Breast epithelium (tissue), 4 donors: ENCODE measurements around the gene PCSK2. TPM values are rescaled to one million over a fixed set of nuclear protein-coding genes. Genes with fewer than 3 reads are reported as not detected.

Experiments
- DNase-seq, 2 donors: peaks; one replicate each; pipeline ENCODE4 v3.0.0-alpha.2; 2019; ENCODE audit warnings: low spot score in 2 of 2
- H3K27ac ChIP-seq, 2 donors: fragments of 200-600 bp; sonication (generic) in 1 of 2; one replicate each; pipeline ENCODE4 v1.5.1; 2016 to 2019; ENCODE audit warnings: mild to moderate bottlenecking in 1 of 2
- H3K27me3 ChIP-seq, 2 donors: fragments of 200-600 bp; sonication (generic) in 1 of 2; one replicate each; pipeline versions ENCODE4 v1.5.1 to v1.6.0; 2017 to 2019; ENCODE audit warnings: control low read depth in 1 of 2, mild to moderate bottlenecking in 1 of 2
- H3K36me3 ChIP-seq: fragments of 200-600 bp; one replicate; pipeline ENCODE4 v1.5.1; 2019
- H3K4me1 ChIP-seq, 2 donors: fragments of 200-600 bp; sonication (generic); one replicate each; pipeline ENCODE4 v1.5.1; 2016 to 2019; ENCODE audit warnings: control low read depth in 1 of 2
- H3K4me3 ChIP-seq, 3 donors: fragments of 200-600 bp; sonication (generic); 1 replicate in 2 of 3; 2 replicates in 1 of 3; pipeline ENCODE4 v1.5.1; 2016 to 2019; ENCODE audit warnings: mild to moderate bottlenecking in 3 of 3, moderate library complexity in 2 of 3
- H3K9me3 ChIP-seq, 2 donors: fragments of 200-600 bp; sonication (generic) in 1 of 2; one replicate each; pipeline ENCODE4 v1.5.1; 2016 to 2019; ENCODE audit warnings: control low read depth in 1 of 2
- POLR2A ChIP-seq: fragments of 450-650 bp; IDR thresholded peaks from one replicate; pipeline ENCODE4 v1.6.1; 2016; ENCODE audit warnings: antibody characterized with exemption, mild to moderate bottlenecking, moderate library complexity
- POLR2AphosphoS5 ChIP-seq, 3 donors: sonication (generic); formaldehyde crosslinking; IDR thresholded peaks; one replicate each; pipeline ENCODE4 v1.6.1; 2017; ENCODE audit warnings: antibody characterized with exemption in 3 of 3
- intact Hi-C: fragments of 100-400 bp; cut with DNase I; formaldehyde crosslinking; loops from one replicate; pipeline ENCODE4 v1.15.1; 2023; ENCODE audit warnings: low total_unique reads
- total RNA-seq, 3 donors: library from RNA; depleted of rRNA; stranded (reverse); fragments of >200 nt; gene quantifications; one replicate each; pipeline ENCODE4 v1.1.0, GENCODE V29; 2016
- TF ChIP-seq, protein P1 (sequence below), 3 donors: fragments of 450-650 bp; IDR thresholded peaks; one replicate each; pipeline ENCODE4 v1.5.1; 2016 to 2017; ENCODE audit warnings: antibody characterized with exemption in 3 of 3, mild to moderate bottlenecking in 3 of 3, moderate library complexity in 3 of 3

Gene PCSK2
- total RNA-seq, 3 donors from 2014 or later, result 0.16 TPM; not detected in 2

- Histone ChIP-seq H3K27me3 (peaks cover 0 to 24% of the 10 kb centered on the region in 2 donors), H3K9me3 (no peaks in the 10 kb centered on the region), H3K36me3 (no peaks in the 10 kb centered on the region), H3K4me1 (no peaks in the 10 kb centered on the region), H3K27ac (no peak overlapping the region), H3K4me3 (no peak overlapping the region)
- no peak for DNase-seq
- intact Hi-C loops, result loop anchor here (10.0 kb wide), 1 partner anchor 632 kb away; no protein-coding TSS in a partner anchor
- TF ChIP-seq POLR2AphosphoS5 (IDR thresholded peaks at IDR 0.05), result no peak
- no peak for TF ChIP-seq POLR2A
- TF ChIP-seq, protein P1, sequence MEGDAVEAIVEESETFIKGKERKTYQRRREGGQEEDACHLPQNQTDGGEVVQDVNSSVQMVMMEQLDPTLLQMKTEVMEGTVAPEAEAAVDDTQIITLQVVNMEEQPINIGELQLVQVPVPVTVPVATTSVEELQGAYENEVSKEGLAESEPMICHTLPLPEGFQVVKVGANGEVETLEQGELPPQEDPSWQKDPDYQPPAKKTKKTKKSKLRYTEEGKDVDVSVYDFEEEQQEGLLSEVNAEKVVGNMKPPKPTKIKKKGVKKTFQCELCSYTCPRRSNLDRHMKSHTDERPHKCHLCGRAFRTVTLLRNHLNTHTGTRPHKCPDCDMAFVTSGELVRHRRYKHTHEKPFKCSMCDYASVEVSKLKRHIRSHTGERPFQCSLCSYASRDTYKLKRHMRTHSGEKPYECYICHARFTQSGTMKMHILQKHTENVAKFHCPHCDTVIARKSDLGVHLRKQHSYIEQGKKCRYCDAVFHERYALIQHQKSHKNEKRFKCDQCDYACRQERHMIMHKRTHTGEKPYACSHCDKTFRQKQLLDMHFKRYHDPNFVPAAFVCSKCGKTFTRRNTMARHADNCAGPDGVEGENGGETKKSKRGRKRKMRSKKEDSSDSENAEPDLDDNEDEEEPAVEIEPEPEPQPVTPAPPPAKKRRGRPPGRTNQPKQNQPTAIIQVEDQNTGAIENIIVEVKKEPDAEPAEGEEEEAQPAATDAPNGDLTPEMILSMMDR (IDR thresholded peaks at IDR 0.05), result no peak
Measured at GRCh38 chr20:17437251-17437650, 210.4 kb downstream of the PCSK2 start.

DNA sequence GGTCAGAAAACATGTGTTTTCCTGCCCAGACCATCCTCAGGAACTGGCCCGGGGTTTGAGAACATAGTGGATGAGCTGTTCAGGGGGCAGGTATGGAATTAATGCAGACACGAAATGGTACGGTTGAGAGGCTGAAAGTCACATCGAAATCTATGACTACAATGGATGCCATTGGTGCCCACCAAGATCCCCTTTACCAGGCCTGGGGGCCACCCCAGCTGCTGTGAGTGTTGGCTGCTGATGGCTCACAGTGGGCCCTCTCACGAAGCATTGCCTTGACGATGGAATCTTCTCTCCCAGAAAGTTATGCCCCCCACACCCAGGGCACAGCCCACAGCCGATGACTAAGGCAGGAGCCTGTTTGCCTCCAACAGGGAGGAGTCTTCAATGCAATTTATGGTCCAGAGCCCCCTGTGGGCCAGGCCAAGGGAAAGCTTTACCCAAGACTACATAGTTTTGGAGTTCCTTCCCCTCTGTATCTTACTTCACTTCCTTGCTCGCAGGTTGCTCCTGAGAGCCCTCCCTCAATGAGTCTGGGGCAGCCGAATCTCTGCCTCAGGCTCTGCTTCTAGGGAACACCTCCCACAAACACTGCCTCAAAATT, 211.7 kb downstream of the PCSK2 start:
- Histone ChIP-seq H3K27ac (no peak overlapping the region), H3K27me3 (peaks cover 0 to 24% of the 10 kb centered on the region in 2 donors), H3K36me3 (no peaks in the 10 kb centered on the region), H3K9me3 (no peaks in the 10 kb centered on the region), H3K4me3 (no peak overlapping the region), H3K4me1 (no peaks in the 10 kb centered on the region)
- TF ChIP-seq POLR2AphosphoS5 (IDR thresholded peaks at IDR 0.05) (no peak), POLR2A (no peak)
- TF ChIP-seq, protein P1 (IDR thresholded peaks at IDR 0.05), result no peak
- intact Hi-C loops, result loop anchor here (10.0 kb wide), 1 partner anchor 634 kb away; no protein-coding TSS in a partner anchor
- DNase-seq, result no peak

GRCh38 chr20:17439616-17440296, 212.9 kb downstream of the PCSK2 start:
- DNase-seq, result no peak
- Histone ChIP-seq H3K36me3 (no peaks in the 10 kb centered on the region), H3K4me3 (no peak overlapping the region), H3K27me3 (peaks cover 0 to 23% of the 10 kb centered on the region in 2 donors), H3K27ac (no peak overlapping the region), H3K4me1 (no peaks in the 10 kb centered on the region), H3K9me3 (no peaks in the 10 kb centered on the region)
- intact Hi-C loops, result loop anchor here (10.0 kb wide), 1 partner anchor 635 kb away; no protein-coding TSS in a partner anchor
- TF ChIP-seq POLR2AphosphoS5 (IDR thresholded peaks at IDR 0.05) (no peak), POLR2A (no peak)
- TF ChIP-seq, protein P1 (IDR thresholded peaks at IDR 0.05), result no peak

DNA sequence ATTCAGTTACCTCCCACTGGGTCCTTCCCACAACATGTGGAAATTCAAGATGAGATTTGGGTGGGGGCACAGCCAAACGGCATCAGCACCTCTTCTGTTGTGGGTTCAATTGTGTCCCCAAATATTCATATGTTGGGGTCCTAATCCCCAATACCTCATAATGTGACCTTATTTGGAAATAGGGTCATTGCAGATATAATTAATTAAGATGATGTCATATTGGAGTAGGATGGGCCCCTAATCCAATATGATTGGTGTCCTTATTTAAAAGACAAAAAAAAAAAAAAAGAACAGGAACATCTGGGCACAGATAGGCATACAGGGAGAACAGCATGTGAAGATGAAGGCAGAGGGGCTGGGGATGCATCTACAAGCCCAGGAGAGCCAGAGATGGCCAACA, 214.9 kb downstream of the PCSK2 start:
- Histone ChIP-seq H3K27ac (no peak overlapping the region), H3K36me3 (no peaks in the 10 kb centered on the region), H3K27me3 (peaks cover 0 to 30% of the 10 kb centered on the region in 2 donors), H3K9me3 (no peaks in the 10 kb centered on the region), H3K4me1 (no peaks in the 10 kb centered on the region), H3K4me3 (no peak overlapping the region)
- DNase-seq, result no peak
- TF ChIP-seq POLR2A, result no peak
- TF ChIP-seq, protein P1 (IDR thresholded peaks at IDR 0.05), result no peak
- TF ChIP-seq POLR2AphosphoS5 (IDR thresholded peaks at IDR 0.05), result no peak
- intact Hi-C loops, result no loop called here

- intact Hi-C loops, result no loop called here
- H3K9me3 ChIP-seq, result no peaks in the 10 kb centered on the region
Measured at GRCh38 chr20:17442588-17442987, 215.7 kb downstream of the PCSK2 start.

More at GRCh38 chr20:17442588-17442987, 215.7 kb downstream of the PCSK2 start:
- Histone ChIP-seq H3K4me3 (no peak overlapping the region), H3K36me3 (no peaks in the 10 kb centered on the region), H3K27me3 (peaks cover 0 to 30% of the 10 kb centered on the region in 2 donors), H3K4me1 (no peaks in the 10 kb centered on the region), H3K27ac (no peak overlapping the region)
- TF ChIP-seq, protein P1 (IDR thresholded peaks at IDR 0.05), result no peak
- TF ChIP-seq POLR2A, result no peak
- DNase-seq, result no peak
